HEK293 (cell line): ENCODE data around the gene CCDC116.

ENCODE experiments used
- CTCF ChIA-PET: fragments of 350-600 bp; formaldehyde crosslinking; extraction: SDS; loops from one replicate; lab custom pipeline; 2021; ENCODE audit warnings: antibody characterized with exemption; lab: Yijun Ruan, JAX
- POLR2A ChIA-PET: fragments of 300-600 bp; formaldehyde crosslinking; extraction: SDS; loops from one replicate; lab custom pipeline; 2020; ENCODE audit warnings: antibody characterized with exemption, inconsistent platforms; lab: Yijun Ruan, JAX
- H3K27ac ChIP-seq: fragments of 200-500 bp; sonication (Bioruptor generic); 2 replicates; pipeline ENCODE4 v1.5.1; 2014; ENCODE audit warnings: low read depth, low read length, control low read depth, inconsistent platforms; ENCODE audit errors: extremely low read depth
- H3K36me3 ChIP-seq, 2 experiments: fragments of 200-500 bp in 1 of 2; sonication (Bioruptor generic) in 1 of 2; 1 replicate in 1 of 2; 2 replicates in 1 of 2; pipeline ENCODE4 v1.5.1; 2014 to 2017; ENCODE audit warnings: inconsistent platforms in 2 of 2, low read length in 2 of 2; ENCODE audit not compliant: control insufficient read depth in 2 of 2, insufficient read depth in 1 of 2
- H3K4me1 ChIP-seq: fragments of 200-500 bp; sonication (Bioruptor generic); 2 replicates; pipeline ENCODE4 v1.5.1; 2014; ENCODE audit warnings: mild to moderate bottlenecking, low read length, inconsistent platforms; ENCODE audit not compliant: control insufficient read depth, insufficient read depth
- H3K4me3 ChIP-seq: 2 replicates; pipeline ENCODE4 v1.5.1; 2011; ENCODE audit warnings: low read depth, mild to moderate bottlenecking, control low read depth, low read length, moderate library complexity
- H3K9me3 ChIP-seq: fragments of 200-500 bp; sonication (Bioruptor generic); 2 replicates; pipeline ENCODE4 v1.5.1; 2014; ENCODE audit warnings: low read depth, low read length, inconsistent platforms; ENCODE audit not compliant: control insufficient read depth, insufficient read depth
- GLIS2 ChIP-seq: fragments of 450-650 bp; formaldehyde crosslinking; IDR thresholded peaks from 2 replicates; pipeline ENCODE4 v1.5.1; 2016; ENCODE audit warnings: missing biosample characterization, missing genetic modification characterization
- HOXD13 ChIP-seq: sonication (generic); formaldehyde crosslinking; IDR thresholded peaks from 2 replicates; pipeline ENCODE4 v1.8.0; 2022; ENCODE audit warnings: missing genetic modification reagents, borderline replicate concordance
- IKZF3 ChIP-seq: fragments of 450-650 bp; IDR thresholded peaks from 2 replicates; pipeline ENCODE4 v1.5.0; 2018; ENCODE audit warnings: missing biosample characterization, mild to moderate bottlenecking, missing genetic modification characterization, moderate library complexity
- KLF10 ChIP-seq: fragments of 450-650 bp; IDR thresholded peaks from 2 replicates; pipeline ENCODE4 v1.5.1; 2018; ENCODE audit warnings: missing biosample characterization, mild to moderate bottlenecking, missing genetic modification characterization
- KLF7 ChIP-seq: fragments of 450-650 bp; formaldehyde crosslinking; IDR thresholded peaks from 2 replicates; pipeline ENCODE4 v1.5.1; 2016; ENCODE audit warnings: missing biosample characterization, missing genetic modification characterization, borderline replicate concordance
- PRDM1 ChIP-seq: fragments of 450-650 bp; formaldehyde crosslinking; IDR thresholded peaks from 2 replicates; pipeline ENCODE4; 2016; ENCODE audit warnings: missing biosample characterization, missing genetic modification characterization
- SCRT2 ChIP-seq: fragments of 450-650 bp; formaldehyde crosslinking; IDR thresholded peaks from 2 replicates; pipeline ENCODE4 v1.5.1; 2016; ENCODE audit warnings: missing biosample characterization, missing genetic modification characterization
- TCF7L2 ChIP-seq: IDR thresholded peaks from 2 replicates; pipeline ENCODE4 v1.6.1; 2011; ENCODE audit warnings: low read depth, mild to moderate bottlenecking, inconsistent platforms, low read length, moderate library complexity, borderline replicate concordance
- WT1 ChIP-seq: fragments of 450-650 bp; formaldehyde crosslinking; IDR thresholded peaks from 2 replicates; pipeline ENCODE4 v1.5.1; 2016; ENCODE audit warnings: missing biosample characterization, missing genetic modification characterization
- ZFP3 ChIP-seq: fragments of 450-650 bp; formaldehyde crosslinking; IDR thresholded peaks from 2 replicates; pipeline ENCODE4 v1.5.1; 2016; ENCODE audit warnings: low read depth, missing biosample characterization, missing genetic modification characterization
- ZNF184 ChIP-seq: fragments of 450-650 bp; IDR thresholded peaks from 2 replicates; pipeline ENCODE4 v1.5.1; 2018; ENCODE audit warnings: missing biosample characterization, mild to moderate bottlenecking, missing genetic modification characterization
- ZNF19 ChIP-seq: fragments of 450-650 bp; formaldehyde crosslinking; IDR thresholded peaks from 2 replicates; pipeline ENCODE4; 2016; ENCODE audit warnings: missing biosample characterization, missing genetic modification characterization, low read depth
- ZNF211 ChIP-seq: fragments of 450-650 bp; formaldehyde crosslinking; IDR thresholded peaks from 2 replicates; pipeline ENCODE4 v1.5.1; 2016; ENCODE audit warnings: low read depth, missing biosample characterization, missing genetic modification characterization
- ZNF292 ChIP-seq: fragments of 450-650 bp; formaldehyde crosslinking; IDR thresholded peaks from 2 replicates; pipeline ENCODE4 v1.5.1; 2016; ENCODE audit warnings: low read depth, missing biosample characterization, missing genetic modification characterization, borderline replicate concordance
- ZNF433 ChIP-seq: fragments of 450-650 bp; formaldehyde crosslinking; IDR thresholded peaks from 2 replicates; pipeline ENCODE4 v1.5.1; 2016; ENCODE audit warnings: missing biosample characterization, missing genetic modification characterization, low read depth
- ZNF48 ChIP-seq: fragments of 450-650 bp; formaldehyde crosslinking; IDR thresholded peaks from 2 replicates; pipeline ENCODE4 v1.5.1; 2016; ENCODE audit warnings: missing biosample characterization, missing genetic modification characterization
- ZNF501 ChIP-seq: fragments of 450-650 bp; formaldehyde crosslinking; IDR thresholded peaks from 2 replicates; pipeline ENCODE4 v1.5.1; 2016; ENCODE audit warnings: missing biosample characterization, missing genetic modification characterization
- ZNF521 ChIP-seq: fragments of 450-650 bp; formaldehyde crosslinking; IDR thresholded peaks from 2 replicates; pipeline ENCODE4 v1.5.1; 2017; ENCODE audit warnings: missing biosample characterization, mild to moderate bottlenecking, missing genetic modification characterization
- ZNF548 ChIP-seq: fragments of 450-650 bp; formaldehyde crosslinking; IDR thresholded peaks from 2 replicates; pipeline ENCODE4 v1.5.1; 2016; ENCODE audit warnings: missing biosample characterization, missing genetic modification characterization
- ZNF600 ChIP-seq: fragments of 450-650 bp; formaldehyde crosslinking; IDR thresholded peaks from 2 replicates; pipeline ENCODE4 v1.5.1; 2016; ENCODE audit warnings: missing biosample characterization, missing genetic modification characterization
- ZNF624 ChIP-seq: fragments of 450-650 bp; formaldehyde crosslinking; IDR thresholded peaks from 2 replicates; pipeline ENCODE4 v1.5.1; 2017; ENCODE audit warnings: missing biosample characterization, missing genetic modification characterization
- ZNF701 ChIP-seq: fragments of 450-650 bp; formaldehyde crosslinking; IDR thresholded peaks from 2 replicates; pipeline ENCODE4 v1.5.1; 2016; ENCODE audit warnings: missing biosample characterization, missing genetic modification characterization
- ZNF747 ChIP-seq: fragments of 450-650 bp; formaldehyde crosslinking; IDR thresholded peaks from 2 replicates; pipeline ENCODE4 v1.5.1; 2016; ENCODE audit warnings: missing biosample characterization, missing genetic modification characterization
- ZSCAN30 ChIP-seq: fragments of 450-650 bp; IDR thresholded peaks from 2 replicates; pipeline ENCODE4 v1.5.1; 2018; ENCODE audit warnings: missing biosample characterization, mild to moderate bottlenecking, missing genetic modification characterization, moderate library complexity
- ZXDB ChIP-seq: fragments of 450-650 bp; formaldehyde crosslinking; IDR thresholded peaks from 2 replicates; pipeline ENCODE4 v1.5.1; 2016; ENCODE audit warnings: missing biosample characterization, missing genetic modification characterization
- TF ChIP-seq, protein P1 (sequence below): fragments of 450-650 bp; formaldehyde crosslinking; IDR thresholded peaks from 2 replicates; pipeline ENCODE4 v1.5.1; 2016; ENCODE audit warnings: missing biosample characterization, missing genetic modification characterization
- TF ChIP-seq, protein P2 (sequence below): fragments of 450-650 bp; formaldehyde crosslinking; IDR thresholded peaks from 2 replicates; pipeline ENCODE4 v1.5.1; 2016; ENCODE audit warnings: missing biosample characterization, missing genetic modification characterization

CCDC116 gene

DNA sequence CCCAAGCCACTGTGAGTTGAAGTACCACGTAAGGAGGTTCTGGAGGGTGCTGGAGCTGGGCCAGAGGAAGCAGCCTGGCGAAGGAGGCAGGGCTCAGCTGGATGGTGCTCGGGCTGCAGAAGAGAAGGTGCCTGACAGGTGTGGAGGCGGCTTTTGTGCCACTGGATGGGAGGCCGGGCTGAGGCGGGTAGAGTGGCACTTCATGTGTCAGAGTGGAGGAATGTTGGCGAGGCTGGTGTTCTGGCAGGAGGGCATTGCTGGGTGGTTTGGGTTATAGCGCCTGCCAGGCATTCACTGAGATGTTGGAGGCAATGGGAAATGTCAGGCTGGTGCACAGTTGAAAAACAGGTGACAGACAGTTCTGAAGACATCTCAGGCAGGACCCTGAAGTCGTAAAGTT lies 40.9 kb upstream of the CCDC116 start (continued):
- TF ChIP-seq WT1 (tag by site-specific recombination) (no peak), ZNF747 (no peak), ZNF184 (no peak), ZNF624 (tag by site-specific recombination) (no peak), SCRT2 (no peak), ZNF521 (tag by site-specific recombination) (no peak), ZNF48 (tag by site-specific recombination) (no peak), TCF7L2 (no peak), KLF7 (tag by site-specific recombination) (no peak), GLIS2 (no peak)
- TF ChIP-seq, protein P1, sequence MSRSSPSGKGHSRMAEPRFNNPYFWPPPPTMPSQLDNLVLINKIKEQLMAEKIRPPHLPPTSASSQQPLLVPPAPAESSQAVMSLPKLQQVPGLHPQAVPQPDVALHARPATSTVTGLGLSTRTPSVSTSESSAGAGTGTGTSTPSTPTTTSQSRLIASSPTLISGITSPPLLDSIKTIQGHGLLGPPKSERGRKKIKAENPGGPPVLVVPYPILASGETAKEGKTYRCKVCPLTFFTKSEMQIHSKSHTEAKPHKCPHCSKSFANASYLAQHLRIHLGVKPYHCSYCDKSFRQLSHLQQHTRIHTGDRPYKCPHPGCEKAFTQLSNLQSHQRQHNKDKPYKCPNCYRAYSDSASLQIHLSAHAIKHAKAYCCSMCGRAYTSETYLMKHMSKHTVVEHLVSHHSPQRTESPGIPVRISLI (tag by site-specific recombination) = no peak

DNA sequence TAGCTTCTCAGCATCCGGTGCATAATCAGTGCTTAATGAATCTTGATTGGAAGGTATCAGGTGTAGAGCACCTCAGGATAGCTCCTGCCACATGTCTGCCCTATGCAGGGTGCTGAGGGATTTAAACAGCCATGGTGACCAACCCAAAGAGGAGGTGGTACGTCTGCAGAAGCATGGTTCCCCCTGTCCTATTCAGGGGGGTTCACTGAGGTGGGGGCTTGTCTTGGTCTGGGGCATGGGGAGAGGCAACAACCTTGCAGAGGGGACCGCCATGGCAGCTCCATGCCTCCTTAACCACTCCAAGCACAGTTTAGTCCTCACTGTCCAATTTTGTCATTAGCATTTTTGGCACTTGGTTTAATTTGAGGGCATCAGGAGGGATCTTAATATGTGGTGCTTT lies 40.1 kb upstream of the CCDC116 start:
- CTCF ChIA-PET = interaction anchor here (1.3 to 2.7 kb wide), 3 partner anchors 13 to 50 kb away, joined by 3 to 18 read pairs (median 11); partner anchors contain the start of gene SDF2L1
- Histone ChIP-seq H3K36me3 (peaks cover 15 to 74% of the 10 kb centered on the region in 2 experiments), H3K4me3 (no peak overlapping the region), H3K27ac (no peak overlapping the region), H3K9me3 (no peaks in the 10 kb centered on the region)
- POLR2A ChIA-PET = no interaction called here
- TF ChIP-seq ZNF19 = no peak
- no peak for TF ChIP-seq HOXD13 (CRISPR knock-in tag)
- TF ChIP-seq ZNF521 (tag by site-specific recombination) = no peak
- TF ChIP-seq ZSCAN30 (tag by site-specific recombination) = no peak
- TF ChIP-seq ZXDB (tag by site-specific recombination) = no peak
- no peak for TF ChIP-seq ZNF548
- no peak for TF ChIP-seq ZNF292 (tag by site-specific recombination)
- TF ChIP-seq KLF10 (tag by site-specific recombination) = no peak
- TF ChIP-seq PRDM1 (tag by site-specific recombination) = no peak
- no peak for TF ChIP-seq ZFP3 (tag by site-specific recombination)
- TF ChIP-seq ZNF501 (tag by site-specific recombination) = no peak
- TF ChIP-seq ZNF701 (tag by site-specific recombination) = no peak
- TF ChIP-seq ZNF211 = no peak
- TF ChIP-seq ZNF433 (tag by site-specific recombination) = no peak
- TF ChIP-seq, all 188 proteins: peak for 0
- no peaks in the 10 kb centered on the region for H3K4me1 ChIP-seq

DNA sequence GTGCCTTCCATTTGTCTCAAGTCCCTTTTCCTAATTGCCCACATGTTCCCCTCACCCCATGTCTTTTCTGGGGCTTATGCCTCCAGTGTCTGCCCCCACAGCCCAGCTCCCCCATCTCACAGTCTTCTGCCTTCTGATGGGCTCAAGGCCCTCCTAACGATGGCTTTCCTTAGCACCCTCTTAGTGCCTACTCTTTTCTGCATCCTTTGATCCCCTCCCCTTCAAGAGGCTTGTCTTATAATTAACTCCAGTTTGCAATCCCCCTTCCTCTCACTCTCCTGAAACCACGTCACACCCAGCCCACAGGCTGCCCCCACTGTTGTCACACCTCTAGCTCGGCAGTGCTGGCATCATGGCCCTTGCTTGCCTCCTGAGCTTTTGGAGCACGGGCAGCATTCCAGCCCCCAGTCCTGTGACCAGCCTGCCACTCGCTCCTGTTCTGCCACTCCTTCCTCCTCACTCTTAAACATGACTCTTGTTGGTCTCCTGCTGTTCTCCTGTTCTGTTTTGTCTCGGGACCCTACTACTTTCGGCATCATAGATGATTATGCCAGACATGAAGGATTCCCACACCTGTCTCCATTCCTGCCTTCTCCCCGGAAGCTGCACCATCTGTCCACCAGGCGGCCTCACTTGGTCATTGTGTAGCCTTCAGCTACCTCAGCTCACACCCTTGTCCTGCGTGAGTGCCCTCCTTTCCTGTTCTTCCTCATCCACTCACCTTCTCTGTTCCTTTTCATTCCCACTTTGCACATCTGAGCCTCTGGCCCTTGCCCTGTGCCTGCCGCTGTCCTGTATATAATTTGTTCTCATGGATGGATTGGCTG lies 38.9 kb upstream of the CCDC116 start:
- POLR2A ChIA-PET = no interaction called here

More for the DNA sequence above, 38.9 kb upstream of the CCDC116 start:
- no peak for TF ChIP-seq PRDM1 (tag by site-specific recombination)
- TF ChIP-seq ZNF600 = peak; percentile 31; the same call in 1 of the 2 replicates
- no peak for TF ChIP-seq IKZF3 (tag by site-specific recombination)
- TF ChIP-seq, protein P2, sequence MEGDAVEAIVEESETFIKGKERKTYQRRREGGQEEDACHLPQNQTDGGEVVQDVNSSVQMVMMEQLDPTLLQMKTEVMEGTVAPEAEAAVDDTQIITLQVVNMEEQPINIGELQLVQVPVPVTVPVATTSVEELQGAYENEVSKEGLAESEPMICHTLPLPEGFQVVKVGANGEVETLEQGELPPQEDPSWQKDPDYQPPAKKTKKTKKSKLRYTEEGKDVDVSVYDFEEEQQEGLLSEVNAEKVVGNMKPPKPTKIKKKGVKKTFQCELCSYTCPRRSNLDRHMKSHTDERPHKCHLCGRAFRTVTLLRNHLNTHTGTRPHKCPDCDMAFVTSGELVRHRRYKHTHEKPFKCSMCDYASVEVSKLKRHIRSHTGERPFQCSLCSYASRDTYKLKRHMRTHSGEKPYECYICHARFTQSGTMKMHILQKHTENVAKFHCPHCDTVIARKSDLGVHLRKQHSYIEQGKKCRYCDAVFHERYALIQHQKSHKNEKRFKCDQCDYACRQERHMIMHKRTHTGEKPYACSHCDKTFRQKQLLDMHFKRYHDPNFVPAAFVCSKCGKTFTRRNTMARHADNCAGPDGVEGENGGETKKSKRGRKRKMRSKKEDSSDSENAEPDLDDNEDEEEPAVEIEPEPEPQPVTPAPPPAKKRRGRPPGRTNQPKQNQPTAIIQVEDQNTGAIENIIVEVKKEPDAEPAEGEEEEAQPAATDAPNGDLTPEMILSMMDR = peak; percentile 67
- Histone ChIP-seq H3K9me3 (no peaks in the 10 kb centered on the region), H3K4me1 (no peaks in the 10 kb centered on the region), H3K36me3 (peaks cover 25 to 69% of the 10 kb centered on the region in 2 experiments), H3K4me3 (no peak overlapping the region), H3K27ac (no peak overlapping the region)
- CTCF ChIA-PET = interaction anchor here (0.6 to 2.7 kb wide), 10 partner anchors 11 to 53 kb away, joined by 3 to 18 read pairs (median 4); partner anchors contain the start of gene SDF2L1
